K562 (cell line): Measurements from ENCODE around the gene TLE3. TPM values are rescaled to one million over a fixed set of nuclear protein-coding genes. Genes with fewer than 3 reads are reported as not detected.

Experiments used
- BMI1 ChIP-seq: fragments of 150-350 bp; IDR thresholded peaks from 2 replicates; pipeline ENCODE4 v1.6.1; 2014; ENCODE audit warnings: low read length
- CBFA2T3 ChIP-seq: fragments of 450-650 bp; IDR thresholded peaks from 2 replicates; pipeline ENCODE4 v1.6.1; 2017
- CHD1 ChIP-seq: fragments of 200-600 bp; sonication (generic); IDR thresholded peaks from one replicate; pipeline ENCODE4 v1.6.1; 2012; ENCODE audit warnings: mild to moderate bottlenecking, moderate library complexity, low read length, inconsistent platforms
- CHD2 ChIP-seq: IDR thresholded peaks from 2 replicates; pipeline ENCODE4 v1.6.1; 2011; ENCODE audit warnings: low read depth, low read length
- CSDE1 ChIP-seq, 2 experiments: fragments of 450-650 bp; IDR thresholded peaks; 2 replicates each; pipeline ENCODE4 v1.6.1; 2016; ENCODE audit warnings: mild to moderate bottlenecking in 1 of 2
- E2F4 ChIP-seq: sonication (generic); formaldehyde crosslinking; IDR thresholded peaks from 2 replicates; pipeline ENCODE4 v1.8.0; 2022; ENCODE audit warnings: mild to moderate bottlenecking, low read depth, missing genetic modification reagents
- ELF4 ChIP-seq: fragments of 450-650 bp; formaldehyde crosslinking; IDR thresholded peaks from 2 replicates; pipeline ENCODE4 v1.4.0; 2022; ENCODE audit warnings: missing genetic modification characterization
- FOSL1 ChIP-seq: fragments of 200-800 bp; sonication (Bioruptor generic); conservative IDR thresholded peaks from 2 replicates; pipeline ENCODE4 v1.6.1; 2016; ENCODE audit warnings: missing genetic modification characterization, missing compliant biosample characterization
- GATAD2A ChIP-seq: fragments of 450-650 bp; IDR thresholded peaks from 2 replicates; pipeline ENCODE4 v1.6.1; 2017
- JUND ChIP-seq, 2 experiments: IDR thresholded peaks; 2 replicates in 1 of 2; 3 replicates in 1 of 2; pipeline ENCODE4 v1.6.1; 2011; ENCODE audit warnings: borderline replicate concordance in 2 of 2, low read depth in 2 of 2, low read length in 2 of 2, improper control_type of control experiment in 1 of 2, missing biosample characterization in 1 of 2, missing genetic modification characterization in 1 of 2, missing genetic modification reagents in 1 of 2
- KDM2B ChIP-seq: fragments of 250-450 bp; sonication (Bioruptor Pico); IDR thresholded peaks from 2 replicates; pipeline ENCODE4 v1.8.0; 2021; ENCODE audit warnings: mild to moderate bottlenecking, moderate library complexity
- KDM5B ChIP-seq: fragments of 200-600 bp; sonication (generic); IDR thresholded peaks from 2 replicates; pipeline ENCODE4 v1.6.1; 2012; ENCODE audit warnings: low read depth, mild to moderate bottlenecking, moderate library complexity, low read length, control low read depth, inconsistent platforms; ENCODE audit not compliant: insufficient replicate concordance
- KLF13 ChIP-seq: fragments of 450-650 bp; IDR thresholded peaks from 2 replicates; pipeline ENCODE4 v1.6.1; 2016; ENCODE audit warnings: missing genetic modification characterization, low read depth, mild to moderate bottlenecking, missing compliant biosample characterization, moderate library complexity, borderline replicate concordance
- KLF16 ChIP-seq: IDR thresholded peaks from 2 replicates; pipeline ENCODE4 v1.6.1; 2016; ENCODE audit warnings: antibody characterized with exemption
- NBN ChIP-seq: fragments of 450-650 bp; IDR thresholded peaks from 2 replicates; pipeline ENCODE4 v1.6.1; 2016; ENCODE audit warnings: low read depth, mild to moderate bottlenecking
- NFE2 ChIP-seq: IDR thresholded peaks from 2 replicates; pipeline ENCODE4 v1.6.1; 2014; ENCODE audit warnings: antibody characterized with exemption, low read depth
- PCBP1 ChIP-seq: fragments of 200-400 bp; formaldehyde crosslinking; IDR thresholded peaks from 2 replicates; pipeline ENCODE4 v1.6.1; 2018; ENCODE audit warnings: mild to moderate bottlenecking, low read depth, low read length; ENCODE audit not compliant: poor library complexity, severe bottlenecking
- PRMT5 ChIP-seq: sonication (generic); formaldehyde crosslinking; IDR thresholded peaks from 2 replicates; pipeline ENCODE4 v1.5.0; 2020; ENCODE audit warnings: missing genetic modification reagents
- RERE ChIP-seq: sonication (generic); formaldehyde crosslinking; IDR thresholded peaks from 2 replicates; pipeline ENCODE4 v1.8.0; 2023; ENCODE audit warnings: missing genetic modification reagents, mild to moderate bottlenecking, borderline replicate concordance
- TBL1XR1 ChIP-seq, 2 experiments: IDR thresholded peaks; 2 replicates each; pipeline ENCODE4 v1.6.1; 2012; ENCODE audit warnings: improper control_type of control experiment in 2 of 2, low read length in 2 of 2, mild to moderate bottlenecking in 1 of 2
- YBX1 ChIP-seq: fragments of 450-650 bp; IDR thresholded peaks from 2 replicates; pipeline ENCODE4 v1.7.1; 2016; ENCODE audit warnings: mild to moderate bottlenecking
- ZNF695 ChIP-seq: fragments of 450-650 bp; formaldehyde crosslinking; IDR thresholded peaks from 2 replicates; pipeline ENCODE4 v1.4.0; 2020; ENCODE audit warnings: mild to moderate bottlenecking, moderate library complexity
- polyA plus RNA-seq, 8 experiments: library from polyadenylated mRNA; depleted of rRNA in 4 of 8; stranded (reverse) in 5 of 8; unstranded in 3 of 8; fragments of >200 nt; fragmentation: Nextera tagmentation in 2 of 8; fragmentation: Illumina TruSeq in 1 of 8; extraction: Ambion mirVana in 2 of 8; extraction: Trizol in 1 of 8; gene quantifications; 2 replicates each; pipeline versions ENCODE4 v1.2.1 to v1.2.3, GENCODE V29; 2011 to 2014; ENCODE audit warnings: inconsistent platforms in 1 of 8, missing spikeins in 1 of 8
- total RNA-seq, 7 experiments: library from RNA; depleted of rRNA in 6 of 7; stranded (reverse); fragments of >200 nt in 6 of 7; fragmentation: Illumina TruSeq in 2 of 7; extraction: Trizol in 2 of 7; gene quantifications; 2 replicates each; pipeline versions ENCODE4 v1.2.1 to v1.2.3, GENCODE V29; 2011 to 2021; ENCODE audit warnings: low replicate concordance in 1 of 7

The TLE3 gene
- total and polyA plus RNA-seq, 9 of the 15 experiments (the other 6 are each of a cell fraction or from before 2014, with no cell fraction given): 1.5 to 84.2 (median 14.1) TPM

- TF ChIP-seq E2F4 (CRISPR knock-in tag) (no peak), YBX1 (no peak), JUND (IDR thresholded peaks at IDR 0.05; ENCODE audit: borderline replicate concordance, low read depth, low read length) (peak; percentile 82), JUND (tag; IDR thresholded peaks at IDR 0.05; ENCODE audit: borderline replicate concordance, low read depth, low read length) (peak; percentile 79; the same call in 1 of the 3 replicates), NFE2 (0 out of 2 replicates have a peak, but pooled peaks have one; percentile 15), CSDE1 (IDR thresholded peaks at IDR 0.05) (no peak), CHD1 (no peak), KDM2B (no peak), RERE (CRISPR knock-in tag) (no peak), NBN (peak; percentile 85; the same call in 1 of the 2 replicates), ELF4 (peak; percentile 64), PRMT5 (CRISPR knock-in tag) (no peak), GATAD2A (peak; percentile 68; the same call in 1 of the 2 replicates), FOSL1 (peak; percentile 80), CHD2 (no peak), TBL1XR1 (IDR thresholded peaks at IDR 0.05; ENCODE audit: low read length in 2 of 2) (peak in 1 of 2 experiments; percentile 93; a peak in 2 of 4 replicates), KDM5B (peak; percentile 12), CBFA2T3 (peak; percentile 90), KLF13 (no peak), KLF16 (peak; percentile 82), BMI1 (no peak), ZNF695 (CRISPR knock-in tag) (no peak), PCBP1 (no peak)
Measured at GRCh38 chr15:70091726-70092463, 5.8 kb downstream of the TLE3 start (continued).
